NCI-H1092 (cell line): ENCODE data around the gene METTL26.

ENCODE experiments used
- DNase-seq: peaks from one replicate; lab custom pipeline; 2025; lab: John Stamatoyannopoulos, UW

METTL26 gene

GRCh38 chr16:674968-675883 is 39.1 kb upstream of the METTL26 start, which contains the start of gene RHBDL1:
TSS of gene RHBDL1 (plus strand) at chr16:675671. CDS start at chr16:675791, 120 bp downstream.
- no peak for DNase-seq

GRCh38 chr16:674214-674881 is 38.2 kb upstream of the METTL26 start:
- DNase-seq: no peak

- no peak for DNase-seq
These were observed 37.4 kb upstream of the METTL26 start for GRCh38 chr16:673399-673991.

- DNase-seq: no peak
These were observed 36.7 kb upstream of the METTL26 start for GRCh38 chr16:672851-673250.

GRCh38 chr16:672371-672770 is 36.3 kb upstream of the METTL26 start:
- DNase-seq: no peak

GRCh38 chr16:671353-672131 is 35.4 kb upstream of the METTL26 start:
- no peak for DNase-seq

- DNase-seq: no peak
These were observed 34.6 kb upstream of the METTL26 start for GRCh38 chr16:670485-671352.

GRCh38 chr16:669666-670065 is 33.6 kb upstream of the METTL26 start:
- DNase-seq: no peak

GRCh38 chr16:668519-669171 is 32.5 kb upstream of the METTL26 start:
- no peak for DNase-seq

- peak; percentile 89 for DNase-seq
These were observed 31.8 kb upstream of the METTL26 start, which contains the start of gene RHOT2 for GRCh38 chr16:667780-668518. TSS of gene RHOT2 (plus strand) at chr16:668132. CDS start at chr16:668200, 68 bp downstream.

- DNase-seq: no peak
These were observed 31.1 kb upstream of the METTL26 start for GRCh38 chr16:667113-667779.

GRCh38 chr16:666572-666971 is 30.5 kb upstream of the METTL26 start:
- DNase-seq: no peak

- DNase-seq: no peak
These were observed 26.5 kb upstream of the METTL26 start for GRCh38 chr16:662597-662996.

GRCh38 chr16:662095-662494 is 26.0 kb upstream of the METTL26 start:
- no peak for DNase-seq

GRCh38 chr16:661184-661821 is 25.2 kb upstream of the METTL26 start:
- no peak for DNase-seq

- DNase-seq: peak; percentile 74
These were observed 24.5 kb upstream of the METTL26 start for GRCh38 chr16:660459-661183.

GRCh38 chr16:660132-660458 is 24.0 kb upstream of the METTL26 start:
- DNase-seq: no peak

GRCh38 chr16:659618-660017 is 23.5 kb upstream of the METTL26 start:
- DNase-seq: no peak
